ENCODE data around the gene RGL2.

The RGL2 gene

GRCh38 chr6:33248932-33249731, 49.6 kb downstream of the RGL2 start:
- Histone ChIP-seq H3K4me2 (ENCODE audit: low read length) (peak overlapping the region; percentile 100), H3K79me2 (ENCODE audit: control insufficient read depth, insufficient read depth, low read length) (no peaks in the 10 kb centered on the region), H3K79me1 (ENCODE audit: low read length) (no peaks in the 10 kb centered on the region), H4K5ac (ENCODE audit: low read length) (no peak overlapping the region), H2BK120ac (ENCODE audit: low read depth, low read length) (no peak overlapping the region), H3K18ac (ENCODE audit: low read length) (no peak overlapping the region), H3K23ac (ENCODE audit: low read length) (no peak overlapping the region), H3K56ac (ENCODE audit: low read length) (peak overlapping the region; percentile 98), H3K9ac (ENCODE audit: low read length) (peak overlapping the region; percentile 94), H2BK5ac (ENCODE audit: low read length) (no peak overlapping the region), H3K36me3 (ENCODE audit: control insufficient read depth, insufficient read depth, low read length) (no peaks in the 10 kb centered on the region), H4K8ac (ENCODE audit: low read depth, low read length) (no peak overlapping the region), H3K4me3 (ENCODE audit: low read length) (peak overlapping the region; percentile 66), H2AK5ac (ENCODE audit: low read length) (no peak overlapping the region), H3K27me3 (ENCODE audit: insufficient read depth, low read length, poor library complexity) (peaks cover 1% of the 10 kb centered on the region), H3K27ac (ENCODE audit: low read depth, low read length) (peak overlapping the region; percentile 65), H3K4ac (ENCODE audit: low read depth, low read length) (no peak overlapping the region), H3K4me1 (ENCODE audit: control insufficient read depth, low read depth, low read length) (peaks cover 3% of the 10 kb centered on the region), H2BK15ac (replicated peaks; ENCODE audit: low read depth) (no peak overlapping the region)
- WGBS (ENCODE audit: extremely low coverage, insufficient coverage, low lambda C conversion rate), result no CpG with 5 or more reads among the region's 58 CpGs
- DNase-seq, result peak; percentile 99

DNA sequence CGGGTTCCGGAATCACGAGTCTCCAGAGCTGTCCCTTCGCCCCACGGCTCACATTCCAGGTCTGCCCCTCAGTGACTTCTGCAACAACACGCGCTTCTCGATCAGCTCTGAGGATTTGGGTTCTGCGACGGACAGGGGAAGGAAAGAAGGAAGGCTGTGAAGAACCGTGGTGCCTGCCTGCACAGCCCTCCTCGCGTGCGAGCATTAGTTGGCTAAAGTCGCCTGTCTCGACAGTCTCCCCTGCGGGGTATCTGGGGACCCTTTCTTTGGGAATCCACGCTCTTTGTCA, 50.2 kb downstream of the RGL2 start:
- Histone ChIP-seq H4K5ac (ENCODE audit: low read length) (no peak overlapping the region), H3K36me3 (ENCODE audit: control insufficient read depth, insufficient read depth, low read length) (no peaks in the 10 kb centered on the region), H3K79me1 (ENCODE audit: low read length) (no peaks in the 10 kb centered on the region), H2BK15ac (replicated peaks; ENCODE audit: low read depth) (no peak overlapping the region), H3K56ac (ENCODE audit: low read length) (peak overlapping the region; percentile 83), H3K23ac (ENCODE audit: low read length) (no peak overlapping the region), H4K8ac (ENCODE audit: low read depth, low read length) (no peak overlapping the region), H2BK5ac (ENCODE audit: low read length) (no peak overlapping the region), H3K9ac (ENCODE audit: low read length) (peak overlapping the region; percentile 69), H3K4me2 (ENCODE audit: low read length) (peak overlapping the region; percentile 100), H3K18ac (ENCODE audit: low read length) (no peak overlapping the region), H3K27me3 (ENCODE audit: insufficient read depth, low read length, poor library complexity) (peaks cover 1% of the 10 kb centered on the region), H3K27ac (ENCODE audit: low read depth, low read length) (no peak overlapping the region), H3K4me3 (ENCODE audit: low read length) (peak overlapping the region; percentile 40), H3K4me1 (ENCODE audit: control insufficient read depth, low read depth, low read length) (peaks cover 3% of the 10 kb centered on the region), H2BK120ac (ENCODE audit: low read depth, low read length) (no peak overlapping the region), H3K4ac (ENCODE audit: low read depth, low read length) (no peak overlapping the region), H3K79me2 (ENCODE audit: control insufficient read depth, insufficient read depth, low read length) (no peaks in the 10 kb centered on the region), H2AK5ac (ENCODE audit: low read length) (no peak overlapping the region)
- WGBS (ENCODE audit: extremely low coverage, insufficient coverage, low lambda C conversion rate), result no CpG with 5 or more reads among the region's 18 CpGs
- DNase-seq, result no peak

DNA sequence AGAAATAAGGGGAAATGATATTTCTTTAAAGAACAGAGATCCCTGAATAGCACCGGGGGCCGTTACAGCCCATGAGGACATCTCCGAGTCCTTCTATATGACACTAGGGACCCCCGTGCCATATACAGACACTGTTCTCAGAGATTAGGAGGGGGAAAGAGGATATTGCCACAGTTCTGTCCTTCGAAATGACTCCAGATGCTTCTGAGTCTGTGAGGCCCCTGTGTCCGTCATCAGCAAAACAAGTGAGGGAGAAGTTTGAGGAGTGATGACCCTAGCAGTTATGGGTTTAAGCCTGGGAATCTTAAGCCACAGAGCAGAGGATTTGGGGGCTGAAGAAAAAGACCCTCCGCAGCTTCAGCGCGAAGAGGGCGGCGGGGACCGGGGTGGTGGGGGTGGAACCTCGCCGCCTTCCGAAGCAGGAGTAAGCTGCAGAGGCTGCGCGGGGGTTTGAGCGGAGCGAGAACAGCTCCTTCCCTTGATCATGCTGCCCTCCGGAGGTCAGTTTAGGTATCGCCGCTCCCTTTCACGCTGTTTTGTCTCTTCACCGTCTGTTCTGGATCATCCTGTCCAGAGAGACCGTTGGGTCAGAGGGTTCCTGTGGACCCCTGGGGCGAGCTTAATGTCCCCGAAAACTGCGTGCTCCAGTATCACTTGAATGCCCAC, 50.6 kb downstream of the RGL2 start:
- no CpG with 5 or more reads among the region's 28 CpGs for WGBS (ENCODE audit: extremely low coverage, insufficient coverage, low lambda C conversion rate)
- H3K79me2 ChIP-seq (ENCODE audit: control insufficient read depth, insufficient read depth, low read length), result no peaks in the 10 kb centered on the region
- H2BK120ac ChIP-seq (ENCODE audit: low read depth, low read length), result no peak overlapping the region
- no peaks in the 10 kb centered on the region for H3K36me3 ChIP-seq (ENCODE audit: control insufficient read depth, insufficient read depth, low read length)
- peak overlapping the region; percentile 83 for H3K56ac ChIP-seq (ENCODE audit: low read length)
- peak overlapping the region; percentile 75 for H3K9ac ChIP-seq (ENCODE audit: low read length)
- peak overlapping the region; percentile 100 for H3K4me2 ChIP-seq (ENCODE audit: low read length)
- peaks cover 1% of the 10 kb centered on the region for H3K27me3 ChIP-seq (ENCODE audit: insufficient read depth, low read length, poor library complexity)
- no peak overlapping the region for H3K4ac ChIP-seq (ENCODE audit: low read depth, low read length)
- peaks cover 3% of the 10 kb centered on the region for H3K4me1 ChIP-seq (ENCODE audit: control insufficient read depth, low read depth, low read length)
- no peak overlapping the region for H3K23ac ChIP-seq (ENCODE audit: low read length)
- no peak overlapping the region for H4K5ac ChIP-seq (ENCODE audit: low read length)
- H3K4me3 ChIP-seq (ENCODE audit: low read length), result no peak overlapping the region
- H3K79me1 ChIP-seq (ENCODE audit: low read length), result no peaks in the 10 kb centered on the region
- peak; percentile 90 for DNase-seq
- H4K8ac ChIP-seq (ENCODE audit: low read depth, low read length), result no peak overlapping the region
- no peak overlapping the region for H3K27ac ChIP-seq (ENCODE audit: low read depth, low read length)
- H2AK5ac ChIP-seq (ENCODE audit: low read length), result no peak overlapping the region
- H2BK15ac ChIP-seq (replicated peaks; ENCODE audit: low read depth), result no peak overlapping the region
- no peak overlapping the region for H2BK5ac ChIP-seq (ENCODE audit: low read length)
- H3K18ac ChIP-seq (ENCODE audit: low read length), result no peak overlapping the region

DNA sequence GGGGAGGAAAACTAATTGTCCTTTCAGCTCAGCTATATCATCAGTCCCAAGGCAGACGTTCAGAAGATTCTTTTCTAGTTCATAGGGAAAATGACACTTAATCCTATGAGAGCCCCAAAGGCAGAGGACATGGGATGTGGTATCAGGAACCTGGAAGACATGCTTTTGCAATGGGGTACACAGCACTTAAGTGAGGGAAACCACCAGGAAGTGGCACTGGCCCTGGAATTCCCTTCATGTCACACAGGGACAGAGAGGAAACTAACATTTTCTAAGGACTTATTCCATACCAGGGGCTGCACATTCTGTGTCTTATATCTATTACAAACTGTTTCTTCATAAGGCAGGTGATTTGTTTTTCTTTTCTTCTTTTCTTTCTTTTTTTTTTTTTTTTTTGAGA, 55.3 kb downstream of the RGL2 start:
- WGBS (ENCODE audit: extremely low coverage, insufficient coverage, low lambda C conversion rate), result no CpG with 5 or more reads among the region's 1 CpG
- no peak overlapping the region for H3K23ac ChIP-seq (ENCODE audit: low read length)
- no peak overlapping the region for H3K56ac ChIP-seq (ENCODE audit: low read length)
- H3K27ac ChIP-seq (ENCODE audit: low read depth, low read length), result no peak overlapping the region
- no peaks in the 10 kb centered on the region for H3K79me2 ChIP-seq (ENCODE audit: control insufficient read depth, insufficient read depth, low read length)
- H4K5ac ChIP-seq (ENCODE audit: low read length), result no peak overlapping the region
- H4K8ac ChIP-seq (ENCODE audit: low read depth, low read length), result no peak overlapping the region
- H2BK5ac ChIP-seq (ENCODE audit: low read length), result no peak overlapping the region
- H3K36me3 ChIP-seq (ENCODE audit: control insufficient read depth, insufficient read depth, low read length), result no peaks in the 10 kb centered on the region
- DNase-seq, result no peak
- no peaks in the 10 kb centered on the region for H3K79me1 ChIP-seq (ENCODE audit: low read length)
- H3K9ac ChIP-seq (ENCODE audit: low read length), result no peak overlapping the region
- H3K4me2 ChIP-seq (ENCODE audit: low read length), result no peak overlapping the region
- peaks cover 1% of the 10 kb centered on the region for H3K27me3 ChIP-seq (ENCODE audit: insufficient read depth, low read length, poor library complexity)
- H3K4ac ChIP-seq (ENCODE audit: low read depth, low read length), result no peak overlapping the region
- H3K4me3 ChIP-seq (ENCODE audit: low read length), result no peak overlapping the region
- H2BK15ac ChIP-seq (replicated peaks; ENCODE audit: low read depth), result no peak overlapping the region
- H3K4me1 ChIP-seq (ENCODE audit: control insufficient read depth, low read depth, low read length), result no peaks in the 10 kb centered on the region
- H2BK120ac ChIP-seq (ENCODE audit: low read depth, low read length), result no peak overlapping the region
- H3K18ac ChIP-seq (ENCODE audit: low read length), result no peak overlapping the region
- no peak overlapping the region for H2AK5ac ChIP-seq (ENCODE audit: low read length)

GRCh38 chr6:33241968-33242367, 56.8 kb downstream of the RGL2 start:
- Histone ChIP-seq H3K4me1 (ENCODE audit: control insufficient read depth, low read depth, low read length) (no peaks in the 10 kb centered on the region), H2BK5ac (ENCODE audit: low read length) (no peak overlapping the region), H3K56ac (ENCODE audit: low read length) (no peak overlapping the region), H3K79me2 (ENCODE audit: control insufficient read depth, insufficient read depth, low read length) (no peaks in the 10 kb centered on the region), H3K36me3 (ENCODE audit: control insufficient read depth, insufficient read depth, low read length) (no peaks in the 10 kb centered on the region), H4K5ac (ENCODE audit: low read length) (no peak overlapping the region), H3K4ac (ENCODE audit: low read depth, low read length) (no peak overlapping the region), H3K27me3 (ENCODE audit: insufficient read depth, low read length, poor library complexity) (peaks cover 1% of the 10 kb centered on the region), H4K8ac (ENCODE audit: low read depth, low read length) (no peak overlapping the region), H3K18ac (ENCODE audit: low read length) (no peak overlapping the region), H3K27ac (ENCODE audit: low read depth, low read length) (no peak overlapping the region), H2BK15ac (replicated peaks; ENCODE audit: low read depth) (no peak overlapping the region), H3K79me1 (ENCODE audit: low read length) (no peaks in the 10 kb centered on the region), H2AK5ac (ENCODE audit: low read length) (no peak overlapping the region), H3K4me3 (ENCODE audit: low read length) (no peak overlapping the region), H2BK120ac (ENCODE audit: low read depth, low read length) (no peak overlapping the region), H3K23ac (ENCODE audit: low read length) (no peak overlapping the region), H3K9ac (ENCODE audit: low read length) (no peak overlapping the region), H3K4me2 (ENCODE audit: low read length) (no peak overlapping the region)
- WGBS (ENCODE audit: extremely low coverage, insufficient coverage, low lambda C conversion rate), result no CpG with 5 or more reads among the region's 3 CpGs
- no peak for DNase-seq

Data from mesendoderm (in vitro differentiated cells).